ENCODE results near the gene SCFD2.

The SCFD2 gene

DNA sequence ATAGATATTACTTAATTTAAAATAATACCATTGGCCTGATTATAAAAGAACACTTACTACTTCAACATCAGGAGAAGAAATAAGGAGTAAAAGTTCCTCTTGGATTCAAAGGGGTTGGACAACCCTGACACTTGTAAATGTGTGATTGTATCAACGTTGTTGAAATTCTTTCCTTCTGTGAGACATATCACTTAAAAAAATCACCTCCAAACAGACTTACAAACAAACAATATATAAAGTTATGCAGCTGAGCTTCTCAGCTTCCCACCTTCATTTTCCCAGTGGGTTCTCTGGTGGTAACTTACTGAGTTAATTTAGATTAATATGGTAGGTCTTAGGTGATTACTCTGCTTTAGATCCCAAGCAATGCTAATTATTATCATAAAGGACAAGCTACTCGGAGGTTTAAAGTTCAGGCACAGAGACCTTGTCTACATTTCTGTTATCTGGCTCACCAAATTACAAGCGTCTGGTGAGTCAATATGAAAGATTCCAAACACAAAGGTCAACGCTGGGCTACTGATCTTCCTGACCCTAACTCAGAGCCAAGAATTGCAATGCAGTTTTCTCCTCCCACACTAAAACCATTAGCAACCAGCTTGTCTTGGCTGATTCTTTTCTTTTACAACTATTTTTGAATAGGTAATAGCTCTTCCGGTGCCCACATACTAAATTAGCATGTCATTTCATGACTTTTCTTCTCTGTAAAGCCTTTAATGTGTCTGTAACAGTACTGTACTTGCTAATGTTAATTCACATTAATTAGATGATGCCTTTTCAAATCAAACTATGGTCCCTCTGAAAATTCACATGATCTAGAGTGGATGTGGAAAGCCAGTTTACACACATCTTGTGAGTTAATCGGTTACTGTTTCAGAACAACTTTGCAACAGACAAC is 346.1 kb downstream of the SCFD2 start:
- no peaks in the 10 kb centered on the region for H3K9me3 ChIP-seq (ENCODE audit: low read length)
- H3K4me1 ChIP-seq (ENCODE audit: insufficient read depth, low read length): peaks cover 9% of the 10 kb centered on the region
- H3K27me3 ChIP-seq (ENCODE audit: insufficient read depth, low read length): no peaks in the 10 kb centered on the region
- H3K4me3 ChIP-seq (ENCODE audit: low read length): no peak overlapping the region
- H2AFZ ChIP-seq (ENCODE audit: low read depth, low read length): no peak overlapping the region
- no peaks in the 10 kb centered on the region for H3K36me3 ChIP-seq (ENCODE audit: insufficient read depth, low read length)

DNA sequence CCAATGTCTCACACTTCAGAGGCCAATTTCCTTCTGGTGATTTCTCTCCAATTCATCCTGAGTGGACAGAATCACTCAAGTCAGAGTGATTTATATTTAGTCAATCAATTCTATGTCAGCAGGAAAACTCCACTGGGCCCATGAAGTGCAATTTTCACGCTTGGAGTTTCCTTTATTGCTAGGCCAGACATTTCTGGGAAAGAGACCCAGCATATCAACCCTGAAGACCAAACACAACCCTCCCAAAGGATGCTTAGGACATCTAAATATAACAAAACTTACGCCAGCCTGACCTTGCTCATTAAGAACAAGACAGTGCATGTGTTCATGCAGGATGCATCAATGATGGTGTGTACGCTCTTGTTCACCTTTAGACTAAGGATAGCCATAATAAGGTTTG is 347.4 kb downstream of the SCFD2 start:
- Histone ChIP-seq H3K4me1 (ENCODE audit: insufficient read depth, low read length) (peaks cover 9% of the 10 kb centered on the region), H2AFZ (ENCODE audit: low read depth, low read length) (no peak overlapping the region), H3K9me3 (ENCODE audit: low read length) (no peaks in the 10 kb centered on the region), H3K27me3 (ENCODE audit: insufficient read depth, low read length) (no peaks in the 10 kb centered on the region), H3K4me3 (ENCODE audit: low read length) (no peak overlapping the region), H3K36me3 (ENCODE audit: insufficient read depth, low read length) (no peaks in the 10 kb centered on the region)

DNA sequence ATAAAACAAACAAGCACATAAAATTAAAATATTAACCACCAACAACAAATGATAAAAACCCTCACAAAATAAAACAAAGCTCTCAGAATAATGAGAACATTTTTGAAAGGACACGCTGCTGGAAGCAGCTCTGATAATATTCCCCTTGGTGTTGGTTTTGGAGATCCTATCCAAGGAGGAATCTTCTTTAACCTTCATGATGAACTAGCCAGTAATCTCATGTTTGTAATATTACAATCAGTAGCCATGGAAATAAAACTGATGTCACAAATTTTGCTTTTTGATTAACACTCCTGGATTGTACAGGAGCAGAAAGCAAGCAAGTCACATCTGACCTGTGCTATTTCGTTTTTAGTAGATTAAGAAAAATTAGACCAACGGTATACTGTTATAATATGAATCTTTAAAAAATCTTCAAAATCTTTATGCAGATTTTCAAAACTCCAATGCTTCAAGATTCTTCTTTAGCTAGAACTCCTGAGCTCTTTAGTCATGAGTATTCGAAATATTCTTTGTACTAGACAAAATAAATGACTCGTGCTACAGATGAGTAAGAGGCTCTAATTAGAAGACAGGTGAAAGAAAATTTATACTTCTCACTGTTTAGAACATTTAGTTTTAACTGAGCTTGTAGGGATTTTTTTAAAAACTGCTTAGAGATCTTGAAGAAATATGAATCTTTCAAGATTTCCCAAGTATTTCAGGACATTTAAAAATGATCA is 349.6 kb downstream of the SCFD2 start:
- no peaks in the 10 kb centered on the region for H3K36me3 ChIP-seq (ENCODE audit: insufficient read depth, low read length)
- no peak overlapping the region for H2AFZ ChIP-seq (ENCODE audit: low read depth, low read length)
- no peaks in the 10 kb centered on the region for H3K27me3 ChIP-seq (ENCODE audit: insufficient read depth, low read length)
- no peak overlapping the region for H3K4me3 ChIP-seq (ENCODE audit: low read length)
- peaks cover 27% of the 10 kb centered on the region for H3K4me1 ChIP-seq (ENCODE audit: insufficient read depth, low read length)
- no peaks in the 10 kb centered on the region for H3K9me3 ChIP-seq (ENCODE audit: low read length)

DNA sequence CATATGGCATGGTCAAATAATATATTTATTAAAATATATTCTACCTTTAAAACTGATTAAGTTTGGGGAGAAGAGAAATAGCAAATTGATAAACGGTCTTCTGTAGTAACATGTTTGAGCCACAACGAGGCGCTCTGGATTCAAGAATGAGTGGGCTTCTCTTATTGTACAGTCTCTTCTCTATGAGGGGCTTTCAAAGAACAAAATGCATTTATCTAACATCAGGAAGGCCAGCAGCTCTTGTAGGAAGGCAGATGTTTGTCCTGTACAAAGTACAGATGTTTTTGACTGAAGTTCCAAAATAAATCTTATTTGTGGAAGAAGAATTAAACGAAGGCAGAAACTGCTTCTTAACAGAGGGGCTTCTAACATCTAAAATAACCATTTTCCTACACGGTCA is 350.2 kb downstream of the SCFD2 start:
- no peaks in the 10 kb centered on the region for H3K36me3 ChIP-seq (ENCODE audit: insufficient read depth, low read length)
- H3K4me3 ChIP-seq (ENCODE audit: low read length): no peak overlapping the region
- H2AFZ ChIP-seq (ENCODE audit: low read depth, low read length): no peak overlapping the region
- peaks cover 29% of the 10 kb centered on the region for H3K4me1 ChIP-seq (ENCODE audit: insufficient read depth, low read length)
- H3K9me3 ChIP-seq (ENCODE audit: low read length): no peaks in the 10 kb centered on the region
- H3K27me3 ChIP-seq (ENCODE audit: insufficient read depth, low read length): no peaks in the 10 kb centered on the region

DNA sequence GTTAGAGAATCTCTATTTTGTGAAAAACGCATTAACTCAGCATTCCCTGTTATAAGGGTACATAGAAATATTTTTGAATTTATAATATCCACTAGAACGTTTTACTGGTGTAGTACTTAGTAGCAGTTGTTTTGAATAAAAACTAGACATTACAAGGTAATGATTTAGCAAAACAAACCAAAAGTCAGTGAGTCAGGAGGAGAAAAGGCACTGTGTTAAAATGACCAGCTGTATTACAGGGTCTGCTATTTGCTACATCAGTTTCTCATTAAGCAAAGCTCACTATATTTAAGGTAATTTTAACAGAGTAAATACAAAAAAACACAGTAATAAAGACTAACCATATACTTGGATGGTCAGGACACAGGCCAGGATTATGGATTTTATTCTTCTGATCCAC is 351.0 kb downstream of the SCFD2 start:
- Histone ChIP-seq H3K27me3 (ENCODE audit: insufficient read depth, low read length) (no peaks in the 10 kb centered on the region), H3K4me1 (ENCODE audit: insufficient read depth, low read length) (peaks cover 25% of the 10 kb centered on the region), H3K36me3 (ENCODE audit: insufficient read depth, low read length) (no peaks in the 10 kb centered on the region), H3K4me3 (ENCODE audit: low read length) (no peak overlapping the region), H2AFZ (ENCODE audit: low read depth, low read length) (no peak overlapping the region), H3K9me3 (ENCODE audit: low read length) (no peaks in the 10 kb centered on the region)

DNA sequence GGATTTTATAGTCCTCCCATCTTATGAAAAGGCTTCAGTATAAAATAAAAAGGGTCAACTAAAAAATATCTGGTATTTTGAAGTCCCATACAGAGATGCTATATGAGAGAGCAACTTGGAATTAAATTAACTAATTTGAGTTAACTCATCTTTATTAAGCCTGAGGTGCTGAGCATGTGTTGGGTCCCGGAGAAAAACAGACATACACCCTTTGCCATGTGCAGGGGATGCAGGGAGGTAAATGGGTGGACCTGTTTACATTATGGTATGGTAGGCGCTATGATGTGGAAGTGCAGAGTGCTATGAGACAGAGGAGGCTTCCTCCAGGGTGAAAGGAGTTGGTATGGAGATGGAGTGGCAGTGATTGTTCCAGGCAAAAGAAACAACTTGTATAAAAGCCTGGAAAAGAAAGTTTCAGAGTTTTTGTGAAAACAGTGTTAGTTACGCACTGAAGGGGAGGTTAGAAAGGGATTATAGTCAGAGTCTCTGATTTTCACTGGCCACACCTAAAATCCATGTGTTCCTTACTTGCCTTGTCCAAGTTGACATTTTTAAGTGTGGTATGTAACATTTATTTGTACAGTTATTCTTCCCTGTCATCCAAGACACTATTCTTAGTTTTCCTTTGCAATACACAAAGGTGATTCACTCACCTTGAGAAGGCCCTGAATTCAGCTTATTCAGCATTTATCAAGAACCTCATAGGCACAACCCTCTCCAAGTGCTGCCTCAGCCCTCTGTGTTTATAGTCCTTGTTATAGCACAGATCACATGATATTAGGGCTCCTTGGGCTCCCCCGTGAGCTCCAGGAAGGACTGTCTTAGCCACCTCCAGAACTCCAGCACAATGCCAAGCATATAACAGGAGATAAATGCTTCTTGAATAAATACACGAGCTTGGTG is 351.7 kb downstream of the SCFD2 start:
- no peak overlapping the region for H2AFZ ChIP-seq (ENCODE audit: low read depth, low read length)
- H3K36me3 ChIP-seq (ENCODE audit: insufficient read depth, low read length): no peaks in the 10 kb centered on the region
- H3K9me3 ChIP-seq (ENCODE audit: low read length): no peaks in the 10 kb centered on the region
- peaks cover 20% of the 10 kb centered on the region for H3K4me1 ChIP-seq (ENCODE audit: insufficient read depth, low read length)
- H3K27me3 ChIP-seq (ENCODE audit: insufficient read depth, low read length): no peaks in the 10 kb centered on the region
- H3K4me3 ChIP-seq (ENCODE audit: low read length): no peak overlapping the region

DNA sequence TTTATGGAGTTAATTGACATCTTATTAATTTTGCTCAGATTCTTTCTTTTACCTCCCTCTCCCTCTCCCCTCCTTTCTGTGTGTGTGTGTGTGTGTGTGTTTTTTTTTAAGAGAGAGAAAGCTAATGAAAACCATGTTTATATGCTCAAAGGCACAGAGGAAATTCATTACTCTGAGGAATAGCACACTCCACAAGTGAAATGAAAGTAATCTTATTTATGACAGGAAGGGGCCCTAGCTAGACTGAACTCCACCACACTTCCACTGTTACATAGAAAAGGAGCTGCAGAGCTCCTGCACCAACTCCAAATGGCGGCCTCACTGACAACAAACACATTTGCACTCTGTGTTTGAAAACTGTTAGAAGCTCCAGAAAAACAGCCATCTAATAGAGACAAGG is 353.1 kb downstream of the SCFD2 start:
- H3K4me3 ChIP-seq (ENCODE audit: low read length): no peak overlapping the region
- no peak overlapping the region for H2AFZ ChIP-seq (ENCODE audit: low read depth, low read length)
- H3K27me3 ChIP-seq (ENCODE audit: insufficient read depth, low read length): no peaks in the 10 kb centered on the region
- no peaks in the 10 kb centered on the region for H3K9me3 ChIP-seq (ENCODE audit: low read length)
- peaks cover 20% of the 10 kb centered on the region for H3K4me1 ChIP-seq (ENCODE audit: insufficient read depth, low read length)
- H3K36me3 ChIP-seq (ENCODE audit: insufficient read depth, low read length): no peaks in the 10 kb centered on the region

DNA sequence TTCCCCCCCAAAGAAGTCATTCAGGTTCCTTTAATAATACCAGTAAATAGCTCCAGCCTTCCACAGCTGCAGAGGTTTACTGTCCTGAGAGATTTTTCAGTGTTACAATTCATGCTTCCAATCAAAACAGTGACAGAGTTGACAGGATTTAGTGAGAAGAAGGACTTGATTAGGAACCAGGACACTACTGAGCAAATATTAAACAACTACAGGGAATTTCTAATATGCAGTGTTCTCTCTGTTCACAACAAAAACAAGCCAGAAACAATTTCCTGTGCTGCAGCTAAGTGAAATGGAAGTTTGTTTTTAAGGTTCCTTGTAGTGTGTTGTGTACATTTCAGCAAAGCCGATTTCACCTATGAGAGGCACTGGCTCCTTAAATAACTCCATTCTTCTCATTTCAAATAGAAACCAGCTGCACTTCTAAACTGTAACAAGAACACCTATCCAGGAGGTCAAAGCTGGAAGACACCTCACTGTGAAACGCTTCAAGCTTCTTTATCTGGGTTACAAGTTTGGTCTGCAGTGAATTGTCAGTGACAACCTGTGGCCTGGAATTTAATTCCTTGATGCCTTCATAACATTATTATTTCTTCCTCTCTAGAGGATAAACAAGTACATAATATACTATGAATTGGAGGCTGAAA is 354.5 kb downstream of the SCFD2 start:
- Histone ChIP-seq H3K9me3 (ENCODE audit: low read length) (no peaks in the 10 kb centered on the region), H3K36me3 (ENCODE audit: insufficient read depth, low read length) (no peaks in the 10 kb centered on the region), H3K4me1 (ENCODE audit: insufficient read depth, low read length) (peaks cover 20% of the 10 kb centered on the region), H3K4me3 (ENCODE audit: low read length) (no peak overlapping the region), H2AFZ (ENCODE audit: low read depth, low read length) (no peak overlapping the region), H3K27me3 (ENCODE audit: insufficient read depth, low read length) (no peaks in the 10 kb centered on the region)

DNA sequence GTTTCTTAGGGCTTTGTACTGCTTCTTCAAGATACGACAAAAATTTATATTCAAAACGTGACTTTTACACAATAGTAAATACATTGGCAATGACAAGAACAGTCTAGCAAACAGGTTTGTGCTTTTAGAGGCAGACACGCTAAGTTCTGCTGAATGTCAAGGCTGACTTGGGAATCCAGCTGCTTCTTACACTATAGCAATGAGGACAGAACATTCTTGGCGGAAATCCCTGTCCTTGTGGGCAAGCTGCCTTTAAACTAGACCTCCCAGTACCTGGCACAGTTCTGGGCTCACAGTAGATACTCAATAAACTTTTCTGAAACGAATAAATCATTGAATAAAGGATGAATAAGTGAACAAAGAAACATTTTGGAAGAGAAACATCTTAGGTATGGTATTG is 355.5 kb downstream of the SCFD2 start:
- no peak overlapping the region for H2AFZ ChIP-seq (ENCODE audit: low read depth, low read length)
- no peaks in the 10 kb centered on the region for H3K27me3 ChIP-seq (ENCODE audit: insufficient read depth, low read length)
- H3K9me3 ChIP-seq (ENCODE audit: low read length): no peaks in the 10 kb centered on the region
- H3K4me1 ChIP-seq (ENCODE audit: insufficient read depth, low read length): peaks cover 20% of the 10 kb centered on the region
- no peak overlapping the region for H3K4me3 ChIP-seq (ENCODE audit: low read length)
- no peaks in the 10 kb centered on the region for H3K36me3 ChIP-seq (ENCODE audit: insufficient read depth, low read length)

DNA sequence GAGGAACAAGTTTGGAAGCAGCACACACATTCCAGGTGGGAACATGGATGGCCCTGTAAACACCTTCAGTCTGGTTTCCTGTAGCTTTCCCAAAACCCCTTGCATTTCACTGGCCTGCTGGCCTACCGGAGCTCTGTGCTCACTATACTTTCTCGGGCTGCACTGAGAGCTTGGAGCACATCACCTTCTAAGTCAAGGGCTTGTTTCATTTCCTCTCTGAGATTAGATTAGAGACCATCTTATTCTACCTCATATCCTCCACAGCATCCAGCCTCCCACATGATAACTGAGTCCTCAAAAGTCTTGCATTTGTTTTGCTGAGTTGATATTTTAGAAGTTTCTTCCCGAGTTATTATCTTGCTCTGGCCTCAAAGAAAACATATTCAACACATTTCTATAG is 356.0 kb downstream of the SCFD2 start:
- Histone ChIP-seq H3K27me3 (ENCODE audit: insufficient read depth, low read length) (no peaks in the 10 kb centered on the region), H3K4me1 (ENCODE audit: insufficient read depth, low read length) (peaks cover 20% of the 10 kb centered on the region), H3K36me3 (ENCODE audit: insufficient read depth, low read length) (no peaks in the 10 kb centered on the region), H3K9me3 (ENCODE audit: low read length) (no peaks in the 10 kb centered on the region), H3K4me3 (ENCODE audit: low read length) (no peak overlapping the region), H2AFZ (ENCODE audit: low read depth, low read length) (no peak overlapping the region)

DNA sequence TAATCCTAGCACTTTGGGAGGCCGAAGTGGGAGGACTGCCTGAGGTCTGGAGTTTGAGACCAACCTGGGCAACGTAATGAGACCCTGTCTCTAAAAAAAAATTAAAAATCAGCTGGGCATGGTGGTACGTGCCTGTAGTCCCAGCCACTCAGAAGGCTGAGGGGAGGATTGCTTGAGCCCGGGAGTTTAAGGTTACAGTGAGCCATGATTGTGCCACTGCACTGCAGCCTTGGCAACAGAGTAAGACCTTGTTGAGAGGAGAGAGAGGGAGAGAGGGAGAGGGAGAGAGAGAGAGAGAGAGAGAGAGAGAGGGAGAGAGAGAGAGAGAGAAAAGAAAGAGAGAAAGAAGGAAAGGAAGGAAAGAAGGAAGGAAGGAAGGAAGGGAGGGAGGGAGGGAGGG is 358.8 kb downstream of the SCFD2 start:
- Histone ChIP-seq H3K4me3 (ENCODE audit: low read length) (no peak overlapping the region), H2AFZ (ENCODE audit: low read depth, low read length) (no peak overlapping the region), H3K9me3 (ENCODE audit: low read length) (no peaks in the 10 kb centered on the region), H3K36me3 (ENCODE audit: insufficient read depth, low read length) (no peaks in the 10 kb centered on the region), H3K4me1 (ENCODE audit: insufficient read depth, low read length) (peaks cover 9% of the 10 kb centered on the region), H3K27me3 (ENCODE audit: insufficient read depth, low read length) (no peaks in the 10 kb centered on the region)

DNA sequence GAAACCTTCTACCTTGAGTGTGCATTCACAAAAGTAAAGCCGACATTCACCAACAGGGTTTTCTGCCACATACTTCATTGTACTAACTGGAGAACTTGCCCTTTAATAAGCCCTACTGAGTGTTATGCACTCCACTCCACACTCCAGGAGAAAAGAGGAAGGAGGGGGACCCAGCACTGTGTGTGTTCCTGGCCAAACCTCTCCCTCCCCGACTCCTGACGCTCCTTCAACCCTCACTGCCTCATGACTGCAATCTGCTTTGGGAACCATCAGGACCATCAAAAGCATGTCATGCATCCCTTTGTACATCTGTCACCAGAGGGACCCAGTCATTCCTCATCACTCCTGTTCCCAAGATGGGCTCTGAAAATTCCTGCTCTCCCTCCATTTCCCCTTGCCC is 360.1 kb downstream of the SCFD2 start:
- no peaks in the 10 kb centered on the region for H3K9me3 ChIP-seq (ENCODE audit: low read length)
- H2AFZ ChIP-seq (ENCODE audit: low read depth, low read length): no peak overlapping the region
- no peaks in the 10 kb centered on the region for H3K36me3 ChIP-seq (ENCODE audit: insufficient read depth, low read length)
- H3K4me3 ChIP-seq (ENCODE audit: low read length): no peak overlapping the region
- no peaks in the 10 kb centered on the region for H3K27me3 ChIP-seq (ENCODE audit: insufficient read depth, low read length)
- H3K4me1 ChIP-seq (ENCODE audit: insufficient read depth, low read length): no peaks in the 10 kb centered on the region
